Measurements from ENCODE around the gene SNX9. TPM values are rescaled to one million over a fixed set of nuclear protein-coding genes. Genes with fewer than 3 reads are reported as not detected.

SNX9 gene
- total RNA-seq, 1 experiment from 2014 or later = 16.6 TPM

DNA sequence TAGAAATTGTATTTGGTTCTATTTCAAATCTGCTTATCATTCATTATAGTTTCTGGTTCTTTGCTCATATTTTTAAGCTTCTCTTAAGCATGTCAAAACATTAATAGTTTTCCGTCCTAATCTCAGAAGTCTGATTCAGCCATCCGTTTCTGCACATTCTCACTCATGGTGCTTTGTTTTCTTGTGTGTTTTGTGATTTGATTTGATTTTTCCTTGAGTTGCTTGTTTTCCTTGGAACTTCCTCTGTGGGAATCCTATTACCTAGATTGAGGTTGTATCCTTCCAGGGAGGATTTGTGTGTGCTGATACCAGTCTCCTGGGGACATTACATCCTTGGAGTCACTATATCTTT lies 7.9 kb downstream of the SNX9 start:
- Mint-ChIP-seq H3K9me3 (ENCODE audit: low read depth, unreplicated experiment) (peaks cover 4% of the 10 kb centered on the region), H3K4me3 (ENCODE audit: low read depth, unreplicated experiment) (no peak overlapping the region), H3K36me3 (ENCODE audit: insufficient read depth, unreplicated experiment) (no peaks in the 10 kb centered on the region), H3K27ac (ENCODE audit: unreplicated experiment) (no peak overlapping the region), H3K27me3 (ENCODE audit: unreplicated experiment) (no peaks in the 10 kb centered on the region), H3K4me1 (ENCODE audit: low read depth, unreplicated experiment) (peaks cover 22% of the 10 kb centered on the region)
- no TSS peak for BruUV-seq (replicated peaks)
- CTCF ChIA-PET = no interaction called here
- no peak for DNase-seq
- TF ChIP-seq, protein P1, sequence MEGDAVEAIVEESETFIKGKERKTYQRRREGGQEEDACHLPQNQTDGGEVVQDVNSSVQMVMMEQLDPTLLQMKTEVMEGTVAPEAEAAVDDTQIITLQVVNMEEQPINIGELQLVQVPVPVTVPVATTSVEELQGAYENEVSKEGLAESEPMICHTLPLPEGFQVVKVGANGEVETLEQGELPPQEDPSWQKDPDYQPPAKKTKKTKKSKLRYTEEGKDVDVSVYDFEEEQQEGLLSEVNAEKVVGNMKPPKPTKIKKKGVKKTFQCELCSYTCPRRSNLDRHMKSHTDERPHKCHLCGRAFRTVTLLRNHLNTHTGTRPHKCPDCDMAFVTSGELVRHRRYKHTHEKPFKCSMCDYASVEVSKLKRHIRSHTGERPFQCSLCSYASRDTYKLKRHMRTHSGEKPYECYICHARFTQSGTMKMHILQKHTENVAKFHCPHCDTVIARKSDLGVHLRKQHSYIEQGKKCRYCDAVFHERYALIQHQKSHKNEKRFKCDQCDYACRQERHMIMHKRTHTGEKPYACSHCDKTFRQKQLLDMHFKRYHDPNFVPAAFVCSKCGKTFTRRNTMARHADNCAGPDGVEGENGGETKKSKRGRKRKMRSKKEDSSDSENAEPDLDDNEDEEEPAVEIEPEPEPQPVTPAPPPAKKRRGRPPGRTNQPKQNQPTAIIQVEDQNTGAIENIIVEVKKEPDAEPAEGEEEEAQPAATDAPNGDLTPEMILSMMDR (IDR thresholded peaks at IDR 0.05; ENCODE audit: unreplicated experiment) = no peak
- intact Hi-C loops (cut with micrococcal nuclease; ENCODE audit: unreplicated experiment) = no loop called here

DNA sequence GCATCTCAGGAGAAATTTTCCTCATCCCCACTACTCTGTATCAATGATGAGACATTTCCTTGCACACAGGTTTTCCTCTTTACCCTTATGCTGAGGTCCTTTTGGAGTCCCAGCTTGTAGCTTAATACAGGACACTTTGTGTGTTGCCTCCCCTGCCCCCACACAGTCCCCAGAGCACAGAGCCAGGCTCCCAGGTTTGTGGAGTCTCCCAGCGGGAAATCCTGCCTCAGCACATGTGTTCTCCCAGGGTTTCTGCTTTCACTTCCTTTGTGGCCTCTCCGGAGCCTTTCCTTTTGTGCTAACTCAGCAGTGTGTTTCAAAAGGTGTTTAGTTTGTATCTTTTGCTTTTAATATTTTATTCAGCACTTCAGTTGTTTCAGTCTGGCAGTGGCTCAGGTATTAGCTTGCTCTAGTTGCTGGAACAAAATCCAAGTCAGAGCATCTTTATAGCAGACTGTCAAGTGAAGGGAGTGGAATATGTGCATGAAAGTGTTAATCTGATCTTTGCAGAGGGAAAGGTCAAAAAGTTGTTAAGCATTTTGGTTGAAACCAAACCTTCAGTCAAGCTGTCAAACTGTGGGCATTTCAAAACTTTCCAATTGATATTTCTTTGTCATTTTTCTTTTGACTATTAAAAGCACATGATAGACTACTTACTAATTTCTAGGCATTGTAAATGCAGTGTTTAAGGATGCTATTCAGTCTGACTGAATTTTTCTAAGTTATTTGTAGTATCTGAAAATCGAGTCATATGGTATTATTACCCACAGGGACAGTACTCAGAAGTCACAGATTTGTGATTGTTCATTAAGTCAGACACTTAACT lies 8.6 kb downstream of the SNX9 start:
- TF ChIP-seq, protein P1 (IDR thresholded peaks at IDR 0.05; ENCODE audit: unreplicated experiment) = no peak
- H3K36me3 Mint-ChIP-seq (ENCODE audit: insufficient read depth, unreplicated experiment) = no peaks in the 10 kb centered on the region
- DNase-seq = no peak
- H3K4me1 Mint-ChIP-seq (ENCODE audit: low read depth, unreplicated experiment) = peaks cover 22% of the 10 kb centered on the region
- no TSS peak for BruUV-seq (replicated peaks)
- intact Hi-C loops (cut with micrococcal nuclease; ENCODE audit: unreplicated experiment) = no loop called here
- no peaks in the 10 kb centered on the region for H3K27me3 Mint-ChIP-seq (ENCODE audit: unreplicated experiment)
- CTCF ChIA-PET = no interaction called here
- H3K9me3 Mint-ChIP-seq (ENCODE audit: low read depth, unreplicated experiment) = peaks cover 4% of the 10 kb centered on the region
- H3K27ac Mint-ChIP-seq (ENCODE audit: unreplicated experiment) = no peak overlapping the region
- H3K4me3 Mint-ChIP-seq (ENCODE audit: low read depth, unreplicated experiment) = no peak overlapping the region

DNA sequence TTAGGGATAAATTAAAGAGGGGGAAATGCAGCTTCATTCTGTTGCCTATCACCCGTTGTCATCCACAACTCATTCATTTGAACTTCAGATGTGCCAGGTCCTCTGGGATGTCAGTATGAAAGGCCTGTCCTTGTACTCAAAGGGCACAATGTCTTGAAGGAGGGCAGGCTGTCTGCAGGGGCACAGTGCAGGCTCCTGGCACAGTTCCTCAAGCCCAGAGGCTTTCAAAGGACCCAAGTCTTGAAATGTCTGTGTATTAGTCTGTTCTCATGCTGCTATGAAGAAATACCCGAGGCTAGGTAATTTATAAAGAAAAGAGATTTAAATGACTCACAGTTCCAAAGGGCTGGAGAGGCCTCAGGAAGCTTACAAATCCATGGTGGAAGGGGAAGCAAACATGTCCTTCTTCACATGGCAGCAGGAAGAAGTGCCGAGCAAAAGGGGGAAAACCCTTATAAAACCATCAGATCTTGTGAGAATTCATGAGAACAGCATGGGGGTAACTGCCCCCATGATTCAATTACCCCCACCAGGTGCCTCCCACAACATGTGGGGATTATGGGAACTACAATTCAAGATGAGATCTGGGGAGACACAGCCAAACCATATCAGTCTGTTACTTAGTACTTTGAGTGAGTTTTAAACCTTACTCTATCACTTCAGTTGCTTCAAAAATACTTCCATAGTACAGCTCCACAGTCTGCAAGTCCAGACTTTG lies 9.4 kb downstream of the SNX9 start:
- peaks cover 22% of the 10 kb centered on the region for H3K4me1 Mint-ChIP-seq (ENCODE audit: low read depth, unreplicated experiment)
- no TSS peak for BruUV-seq (replicated peaks)
- H3K27me3 Mint-ChIP-seq (ENCODE audit: unreplicated experiment) = no peaks in the 10 kb centered on the region
- H3K27ac Mint-ChIP-seq (ENCODE audit: unreplicated experiment) = no peak overlapping the region
- TF ChIP-seq, protein P1 (IDR thresholded peaks at IDR 0.05; ENCODE audit: unreplicated experiment) = no peak
- intact Hi-C loops (cut with micrococcal nuclease; ENCODE audit: unreplicated experiment) = no loop called here
- no peaks in the 10 kb centered on the region for H3K36me3 Mint-ChIP-seq (ENCODE audit: insufficient read depth, unreplicated experiment)
- H3K9me3 Mint-ChIP-seq (ENCODE audit: low read depth, unreplicated experiment) = peaks cover 4% of the 10 kb centered on the region
- CTCF ChIA-PET = no interaction called here
- no peak for DNase-seq
- H3K4me3 Mint-ChIP-seq (ENCODE audit: low read depth, unreplicated experiment) = no peak overlapping the region

DNA sequence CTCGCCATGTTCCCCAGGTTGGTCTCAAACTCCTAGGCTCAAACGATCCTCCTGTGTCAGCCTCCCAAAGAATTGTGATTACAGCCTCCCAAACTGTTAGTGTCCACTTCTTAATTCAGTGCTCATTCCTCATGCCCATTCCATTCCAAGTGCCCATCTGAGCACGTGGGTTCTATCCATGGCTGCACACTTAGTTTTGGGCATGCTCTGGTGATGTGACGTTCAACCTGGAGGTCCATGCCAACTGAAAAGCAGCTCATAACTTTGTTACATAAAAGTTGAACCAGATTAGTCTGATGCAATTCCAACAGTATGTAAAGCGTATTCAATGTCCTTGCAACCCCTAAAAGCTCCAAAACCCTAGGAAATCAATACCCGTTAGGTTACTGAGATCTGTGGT lies 11.5 kb downstream of the SNX9 start:
- Mint-ChIP-seq H3K4me3 (ENCODE audit: low read depth, unreplicated experiment) (no peak overlapping the region), H3K4me1 (ENCODE audit: low read depth, unreplicated experiment) (peaks cover 22% of the 10 kb centered on the region), H3K27me3 (ENCODE audit: unreplicated experiment) (no peaks in the 10 kb centered on the region), H3K9me3 (ENCODE audit: low read depth, unreplicated experiment) (peaks cover 4% of the 10 kb centered on the region), H3K36me3 (ENCODE audit: insufficient read depth, unreplicated experiment) (no peaks in the 10 kb centered on the region), H3K27ac (ENCODE audit: unreplicated experiment) (no peak overlapping the region)
- no TSS peak for BruUV-seq (replicated peaks)
- intact Hi-C loops (cut with micrococcal nuclease; ENCODE audit: unreplicated experiment) = no loop called here
- CTCF ChIA-PET = no interaction called here
- TF ChIP-seq, protein P1 (IDR thresholded peaks at IDR 0.05; ENCODE audit: unreplicated experiment) = no peak
- no peak for DNase-seq
